Ovary (tissue), 3 donors: Measurements from ENCODE around the gene LMAN2.

Source experiments
- CTCF ChIP-seq, 3 donors: fragments of 450-650 bp in 2 of 3; fragments of 200-600 bp in 1 of 3; IDR thresholded peaks; one replicate each; pipeline versions ENCODE4 v1.5.1 to v1.8.0; 2016 to 2022; ENCODE audit warnings: antibody characterized with exemption in 3 of 3, mild to moderate bottlenecking in 1 of 3
- POLR2A ChIP-seq: fragments of 450-650 bp; IDR thresholded peaks from one replicate; pipeline ENCODE4 v1.6.1; 2017; ENCODE audit warnings: antibody characterized with exemption, mild to moderate bottlenecking, moderate library complexity
- donor health status: DM: no; HTN: no; CAD: no.

GRCh38 chr5:177354256-177354655, 2.8 kb upstream of the LMAN2 start:
- TF ChIP-seq POLR2A (no peak), CTCF (IDR thresholded peaks at IDR 0.05) (no peak)
